Activated naive CD4-positive, alpha-beta T cell treated with anti-CD3 and anti-CD28 coated beads, Interleukin-2, amount 50 U/mL, for 24 hours (primary cell): ENCODE data around the gene SENP1.

ENCODE experiments used
- H3K27ac Mint-ChIP-seq: one replicate; pipeline ENCODE4 v1.8.0; 2021; ENCODE audit warnings: mild to moderate bottlenecking, mixed read lengths
- H3K27me3 Mint-ChIP-seq: one replicate; pipeline ENCODE4 v1.8.0; 2021; ENCODE audit warnings: mixed read lengths
- H3K36me3 Mint-ChIP-seq: one replicate; pipeline ENCODE4 v1.8.0; 2021; ENCODE audit warnings: mixed read lengths
- H3K4me1 Mint-ChIP-seq: one replicate; pipeline ENCODE4 v1.8.0; 2021; ENCODE audit warnings: mixed read lengths
- H3K4me3 Mint-ChIP-seq: one replicate; pipeline ENCODE4 v1.8.0; 2021; ENCODE audit warnings: mild to moderate bottlenecking, mixed read lengths
- H3K9me3 Mint-ChIP-seq: one replicate; pipeline ENCODE4 v1.8.0; 2021; ENCODE audit warnings: mixed read lengths

SENP1 gene

DNA sequence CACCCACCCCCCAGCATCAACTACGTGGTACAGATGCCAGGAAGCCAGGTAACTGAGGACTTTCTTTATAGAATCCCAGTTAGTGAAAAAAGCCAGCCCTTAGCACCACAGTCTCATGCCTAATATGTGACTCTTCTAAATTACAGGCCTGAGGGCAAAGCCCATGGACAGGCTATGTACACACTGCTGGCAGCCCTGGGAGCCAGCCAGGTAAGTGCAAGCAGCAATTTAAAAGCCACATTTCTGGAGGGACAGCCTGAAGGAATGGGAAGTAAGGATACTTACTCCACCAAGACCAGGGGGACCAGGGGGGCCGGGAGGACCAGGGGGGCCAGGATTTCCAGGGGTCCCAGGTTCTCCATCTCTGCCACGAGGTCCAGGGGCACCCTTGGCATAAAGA is 108.6 kb downstream of the SENP1 start:
- Mint-ChIP-seq H3K36me3 (no peaks in the 10 kb centered on the region), H3K27ac (no peak overlapping the region), H3K4me3 (no peak overlapping the region)

DNA sequence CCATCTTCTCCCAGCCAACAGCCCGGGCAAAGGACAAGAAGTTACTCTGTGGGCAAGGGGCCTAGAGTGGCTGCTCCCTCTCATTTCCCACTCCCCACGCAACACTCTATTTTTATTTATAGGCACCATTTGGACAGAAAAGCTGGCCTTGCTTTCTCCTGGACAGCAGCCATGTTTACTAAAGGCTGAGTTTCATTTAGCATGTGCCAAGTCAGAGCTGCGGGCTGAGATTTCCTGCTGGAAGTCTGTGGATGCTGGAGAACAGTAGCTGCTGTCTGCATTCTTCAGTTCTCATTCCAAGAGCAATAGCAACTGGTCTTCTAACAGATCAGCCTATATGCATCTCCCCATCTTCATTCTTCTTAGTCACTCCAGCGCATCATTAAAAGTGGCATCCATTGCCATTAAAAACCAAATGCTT is 109.9 kb downstream of the SENP1 start:
- Mint-ChIP-seq H3K27me3 (peaks cover 22% of the 10 kb centered on the region), H3K9me3 (no peaks in the 10 kb centered on the region), H3K36me3 (no peaks in the 10 kb centered on the region), H3K4me1 (peaks cover 7% of the 10 kb centered on the region), H3K27ac (no peak overlapping the region), H3K4me3 (no peak overlapping the region)

More for the DNA sequence above, 108.6 kb downstream of the SENP1 start:
- H3K27me3 Mint-ChIP-seq = peaks cover 33% of the 10 kb centered on the region
- peaks cover 14% of the 10 kb centered on the region for H3K4me1 Mint-ChIP-seq
- H3K9me3 Mint-ChIP-seq = no peaks in the 10 kb centered on the region

DNA sequence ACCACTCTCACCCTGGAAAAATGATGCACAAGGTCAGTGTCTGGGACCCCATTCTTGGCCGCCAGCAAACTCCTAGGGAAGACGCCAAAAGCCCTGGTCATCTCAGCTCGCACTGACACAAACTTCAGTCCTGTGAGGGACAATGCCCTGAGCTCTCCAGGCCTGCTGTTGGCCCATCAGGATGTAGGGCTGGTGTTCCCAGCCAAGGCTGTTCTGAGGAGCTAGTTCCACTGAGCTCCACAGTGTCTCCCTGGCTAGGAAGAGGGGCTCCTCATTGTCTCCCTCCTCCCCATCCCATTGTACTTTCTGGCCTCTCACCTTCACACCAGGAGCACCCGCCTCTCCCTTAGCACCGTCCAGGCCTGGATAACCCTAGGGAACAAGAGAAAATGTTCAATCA is 112.4 kb downstream of the SENP1 start:
- Mint-ChIP-seq H3K4me3 (no peak overlapping the region), H3K9me3 (no peaks in the 10 kb centered on the region), H3K36me3 (no peaks in the 10 kb centered on the region), H3K27ac (no peak overlapping the region), H3K4me1 (peaks cover 25% of the 10 kb centered on the region), H3K27me3 (peaks cover 7% of the 10 kb centered on the region)
